HG03439 (cell line): Measurements from ENCODE around the gene DNAH9.

Experiments used
- ATAC-seq: cut with Tn5 transposase; IDR thresholded peaks from one replicate; pipeline ENCODE4 v1.9.1; 2021; ENCODE audit warnings: mild to moderate bottlenecking, moderate library complexity; ENCODE audit not compliant: unreplicated experiment

The DNAH9 gene

GRCh38 chr17:11832401-11833137 is 234.3 kb downstream of the DNAH9 start:
- ATAC-seq, result no peak

GRCh38 chr17:11836508-11836907 is 238.2 kb downstream of the DNAH9 start:
- no peak for ATAC-seq

- ATAC-seq, result no peak
Observed at GRCh38 chr17:11840052-11840451, 241.8 kb downstream of the DNAH9 start.

- no peak for ATAC-seq
Observed at GRCh38 chr17:11840831-11841230, 242.6 kb downstream of the DNAH9 start.

GRCh38 chr17:11848330-11848729 is 250.1 kb downstream of the DNAH9 start:
- no peak for ATAC-seq

GRCh38 chr17:11852231-11852630 is 254.0 kb downstream of the DNAH9 start:
- no peak for ATAC-seq

- ATAC-seq, result no peak
Observed at GRCh38 chr17:11852912-11853311, 254.6 kb downstream of the DNAH9 start.

GRCh38 chr17:11853321-11854151 is 255.3 kb downstream of the DNAH9 start:
- no peak for ATAC-seq

GRCh38 chr17:11855306-11855705 is 257.0 kb downstream of the DNAH9 start:
- no peak for ATAC-seq

- ATAC-seq, result no peak
Observed at GRCh38 chr17:11857006-11857405, 258.7 kb downstream of the DNAH9 start.

- ATAC-seq, result no peak
Observed at GRCh38 chr17:11869680-11870394, 271.6 kb downstream of the DNAH9 start.

GRCh38 chr17:11871773-11872172 is 273.5 kb downstream of the DNAH9 start:
- no peak for ATAC-seq

- no peak for ATAC-seq
Observed at GRCh38 chr17:11874756-11875155, 276.5 kb downstream of the DNAH9 start.

- no peak for ATAC-seq
Observed at GRCh38 chr17:11880714-11881113, 282.4 kb downstream of the DNAH9 start.

GRCh38 chr17:11882716-11883115 is 284.4 kb downstream of the DNAH9 start:
- no peak for ATAC-seq

GRCh38 chr17:11885051-11885450 is 286.8 kb downstream of the DNAH9 start:
- ATAC-seq, result no peak

GRCh38 chr17:11889266-11889665 is 291.0 kb downstream of the DNAH9 start:
- no peak for ATAC-seq

GRCh38 chr17:11893862-11894261 is 295.6 kb downstream of the DNAH9 start:
- ATAC-seq, result no peak

GRCh38 chr17:11896199-11896598 is 297.9 kb downstream of the DNAH9 start:
- ATAC-seq, result no peak

GRCh38 chr17:11898526-11899235 is 300.4 kb downstream of the DNAH9 start:
- ATAC-seq, result no peak

GRCh38 chr17:11899537-11899942 is 301.3 kb downstream of the DNAH9 start:
- ATAC-seq, result no peak
